HFF-Myc (cell line): ENCODE measurements around the gene TRIM5.
"Not testable (repeated sequence)": the region's sequence is repeated elsewhere in the genome, so short reads cannot be mapped to it uniquely, and the experiment has no call there.

Source experiments
- DNase-seq: peaks from one replicate; pipeline ENCODE4 v3.0.0-alpha.2; 2011; ENCODE audit warnings: low read depth; ENCODE audit errors: extremely low read depth
- H3K4me3 ChIP-seq: replicated peaks from 2 replicates; pipeline ENCODE4 v1.5.1; 2011; ENCODE audit warnings: low read depth, mild to moderate bottlenecking, control low read depth, low read length
- TF ChIP-seq, protein P1 (sequence below): IDR thresholded peaks from 2 replicates; pipeline ENCODE4 v1.5.1; 2012; ENCODE audit warnings: mild to moderate bottlenecking, low read depth, low read length, control low read depth; ENCODE audit errors: missing control alignments

The TRIM5 gene

DNA sequence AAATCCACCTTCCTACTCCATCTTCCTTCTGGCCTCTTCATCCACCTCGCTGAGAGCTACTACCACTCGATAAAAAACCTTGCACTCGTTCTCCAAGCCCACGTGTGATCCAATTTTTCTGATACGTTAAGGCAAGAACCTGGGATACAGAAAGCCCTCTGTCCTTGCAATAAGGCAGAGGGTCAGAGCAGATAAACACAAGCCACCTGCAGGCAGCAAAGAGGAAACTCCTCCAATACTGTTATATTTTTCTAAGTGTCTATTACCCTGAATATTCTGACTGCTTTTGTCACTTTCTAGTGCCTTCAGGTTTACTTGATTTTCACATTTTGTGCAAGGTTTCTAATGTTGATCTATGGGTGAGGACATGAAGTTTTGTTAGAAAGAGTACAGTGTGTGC, 26.6 kb downstream of the TRIM5 start:
- H3K4me3 ChIP-seq, result no peak overlapping the region
- TF ChIP-seq, protein P1, sequence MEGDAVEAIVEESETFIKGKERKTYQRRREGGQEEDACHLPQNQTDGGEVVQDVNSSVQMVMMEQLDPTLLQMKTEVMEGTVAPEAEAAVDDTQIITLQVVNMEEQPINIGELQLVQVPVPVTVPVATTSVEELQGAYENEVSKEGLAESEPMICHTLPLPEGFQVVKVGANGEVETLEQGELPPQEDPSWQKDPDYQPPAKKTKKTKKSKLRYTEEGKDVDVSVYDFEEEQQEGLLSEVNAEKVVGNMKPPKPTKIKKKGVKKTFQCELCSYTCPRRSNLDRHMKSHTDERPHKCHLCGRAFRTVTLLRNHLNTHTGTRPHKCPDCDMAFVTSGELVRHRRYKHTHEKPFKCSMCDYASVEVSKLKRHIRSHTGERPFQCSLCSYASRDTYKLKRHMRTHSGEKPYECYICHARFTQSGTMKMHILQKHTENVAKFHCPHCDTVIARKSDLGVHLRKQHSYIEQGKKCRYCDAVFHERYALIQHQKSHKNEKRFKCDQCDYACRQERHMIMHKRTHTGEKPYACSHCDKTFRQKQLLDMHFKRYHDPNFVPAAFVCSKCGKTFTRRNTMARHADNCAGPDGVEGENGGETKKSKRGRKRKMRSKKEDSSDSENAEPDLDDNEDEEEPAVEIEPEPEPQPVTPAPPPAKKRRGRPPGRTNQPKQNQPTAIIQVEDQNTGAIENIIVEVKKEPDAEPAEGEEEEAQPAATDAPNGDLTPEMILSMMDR, result no peak
- no peak for DNase-seq

DNA sequence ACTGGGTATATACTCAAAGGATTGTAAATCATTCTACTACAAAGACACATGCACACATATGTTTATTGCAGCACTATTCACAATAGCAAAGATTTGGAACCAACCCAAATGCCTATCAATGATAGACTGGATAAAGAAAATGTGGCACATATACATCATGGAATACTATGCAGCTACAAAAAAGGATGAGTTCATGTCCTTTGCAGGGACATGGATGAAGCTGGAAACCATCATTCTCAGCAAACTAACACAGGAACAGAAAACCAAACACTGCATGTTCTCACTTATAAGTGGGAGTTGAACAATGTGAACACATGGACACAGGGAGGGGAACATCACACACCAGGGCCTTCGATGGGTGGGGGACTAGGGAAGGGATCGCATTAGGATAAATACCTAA, 27.9 kb downstream of the TRIM5 start:
- H3K4me3 ChIP-seq, DNase-seq: not testable (repeated sequence)

DNA sequence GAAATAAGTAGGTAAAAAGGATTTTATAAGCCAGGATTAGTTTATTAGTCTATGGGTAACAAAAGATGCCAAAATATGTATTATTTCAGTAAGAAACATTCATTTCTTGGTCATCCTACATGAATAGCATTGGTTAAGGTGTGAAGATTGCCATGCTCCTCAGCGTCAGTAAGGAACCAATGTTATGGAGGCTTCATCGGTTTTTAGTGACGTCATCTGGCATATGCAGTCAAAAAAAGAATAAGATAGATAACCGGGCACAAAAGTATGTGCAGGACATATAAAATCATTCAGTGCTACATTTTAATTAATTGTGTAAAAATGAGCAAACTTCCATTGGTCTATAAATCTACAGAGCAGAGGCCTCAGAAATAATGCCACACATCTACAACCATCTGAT, 29.4 kb downstream of the TRIM5 start:
- H3K4me3 ChIP-seq, result no peak overlapping the region
- TF ChIP-seq, protein P1, result no peak
- no peak for DNase-seq

DNA sequence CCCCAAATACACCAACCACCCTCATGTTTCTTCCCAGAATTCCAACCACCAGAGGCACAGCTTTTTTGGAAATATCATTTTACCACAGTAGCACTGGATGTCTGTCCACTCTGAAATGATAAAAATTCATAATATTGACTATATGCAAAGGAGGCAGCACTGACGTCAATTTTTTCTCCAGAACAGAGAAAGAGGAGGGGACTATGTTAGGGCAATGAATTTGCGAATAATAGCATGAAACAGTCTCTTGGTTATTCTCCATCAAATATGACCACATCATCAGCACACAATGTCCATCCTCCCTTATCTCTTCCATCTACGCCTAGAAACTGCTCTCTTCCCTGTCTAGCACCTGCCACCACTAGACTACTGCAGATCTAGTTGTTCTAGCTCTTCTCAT, 38.7 kb downstream of the TRIM5 start:
- no peak overlapping the region for H3K4me3 ChIP-seq
- DNase-seq, result no peak
- TF ChIP-seq, protein P1, result no peak

GRCh38 chr11:5643585-5643984, 41.3 kb downstream of the TRIM5 start:
- TF ChIP-seq, protein P1, result no peak
- no peak for DNase-seq
- H3K4me3 ChIP-seq, result no peak overlapping the region

DNA sequence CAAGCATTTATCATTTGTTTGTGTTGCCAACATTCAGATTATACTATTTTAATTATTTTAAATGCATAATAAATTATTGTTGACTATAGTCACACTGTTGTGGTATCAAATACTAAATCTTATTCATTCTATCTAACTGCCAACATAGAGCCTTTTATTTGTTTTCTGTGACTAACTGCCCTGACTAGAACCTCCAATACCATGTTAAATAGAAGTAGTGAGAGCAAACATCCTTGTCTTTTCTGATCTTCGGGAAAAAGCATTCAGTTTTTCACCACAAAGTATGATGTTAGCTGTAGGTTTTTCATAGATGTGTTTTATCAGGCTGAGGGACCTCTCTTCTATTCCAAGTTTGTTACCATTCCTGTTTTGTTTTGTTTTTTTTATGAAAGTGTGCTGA, 44.9 kb downstream of the TRIM5 start:
- TF ChIP-seq, protein P1, result no peak
- no peak overlapping the region for H3K4me3 ChIP-seq
- DNase-seq, result no peak

DNA sequence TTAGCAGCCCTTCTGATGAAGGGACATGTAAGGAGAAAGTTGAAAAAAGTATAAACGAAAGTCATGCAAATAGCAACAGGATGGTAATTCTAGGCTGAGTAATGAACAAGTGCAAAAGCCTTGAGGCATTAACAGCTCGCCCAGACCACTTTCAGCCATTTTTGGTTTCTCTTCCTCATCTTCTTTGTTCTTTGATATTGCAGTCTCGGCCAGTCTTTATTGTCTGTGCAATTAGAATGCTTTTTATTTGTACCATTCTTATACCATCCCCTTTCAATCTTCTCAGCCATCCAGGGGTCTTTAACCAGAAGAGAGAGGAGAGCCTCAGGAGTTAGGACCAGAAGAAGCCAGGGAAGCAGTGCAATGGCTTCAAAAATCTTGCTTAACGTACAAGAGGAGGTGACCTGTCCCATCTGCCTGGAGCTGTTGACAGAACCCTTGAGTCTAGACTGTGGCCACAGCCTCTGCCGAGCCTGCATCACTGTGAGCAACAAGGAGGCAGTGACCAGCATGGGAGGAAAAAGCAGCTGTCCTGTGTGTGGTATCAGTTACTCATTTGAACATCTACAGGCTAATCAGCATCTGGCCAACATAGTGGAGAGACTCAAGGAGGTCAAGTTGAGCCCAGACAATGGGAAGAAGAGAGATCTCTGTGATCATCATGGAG, 52.8 kb downstream of the TRIM5 start:
- TF ChIP-seq, protein P1, result no peak
- no peak for DNase-seq

More for the DNA sequence above, 52.8 kb downstream of the TRIM5 start:
- H3K4me3 ChIP-seq, result no peak overlapping the region
